Measurements from ENCODE around the gene PSMD1. TPM values are rescaled to one million over a fixed set of nuclear protein-coding genes. Genes with fewer than 3 reads are reported as not detected.

The PSMD1 gene
- total and polyA plus RNA-seq, 2 of the 8 experiments (the other 6 are each of a cell fraction or from before 2014, with no cell fraction given): 179 to 272 TPM

- Histone ChIP-seq H2AK5ac (ENCODE audit: low read depth, low read length) (no peak overlapping the region), H2AFZ (ENCODE audit: low read length) (no peak overlapping the region), H3K9ac (replicated peaks in 1 of 4; ENCODE audit: extremely low read depth in 1 of 4, low read depth in 3 of 4, low read length in 3 of 4) (no peak overlapping the region), H3K23ac (ENCODE audit: insufficient read length) (no peak overlapping the region), H3K4me2 (ENCODE audit: insufficient read depth in 1 of 2, low read depth in 2 of 2, low read length in 2 of 2) (no peak overlapping the region), H3K79me2 (ENCODE audit: control insufficient read depth in 1 of 2, insufficient read depth in 2 of 2, low read length in 2 of 2) (no peaks in the 10 kb centered on the region), H4K8ac (ENCODE audit: extremely low read depth, insufficient read depth, low read length) (no peak overlapping the region), H2BK12ac (ENCODE audit: low read depth, low read length) (no peak overlapping the region), H3K4me3 (ENCODE audit: extremely low read depth in 1 of 4, insufficient read depth in 2 of 4, low read depth in 3 of 4, low read length in 4 of 4) (no peak overlapping the region), H3K27ac (ENCODE audit: low read depth, low read length) (no peak overlapping the region), H3K79me1 (ENCODE audit: low read depth, low read length) (no peaks in the 10 kb centered on the region), H3K23me2 (ENCODE audit: low read depth, low read length) (no peaks in the 10 kb centered on the region), H4K91ac (replicated peaks; ENCODE audit: insufficient read length, low read length) (no peak overlapping the region), H3K9me3 (ENCODE audit: insufficient read depth in 2 of 2, low read depth in 1 of 2, low read length in 1 of 2) (no peaks in the 10 kb centered on the region), H4K20me1 (replicated peaks in 1 of 2; ENCODE audit: control insufficient read depth in 1 of 2, insufficient read depth in 2 of 2, low read length in 2 of 2) (no peaks in the 10 kb centered on the region), H2BK15ac (ENCODE audit: low read length) (no peak overlapping the region), H3K4me1 (replicated peaks in 1 of 4; ENCODE audit: control insufficient read depth in 3 of 4, insufficient read depth in 4 of 4, low read length in 3 of 4) (peaks cover 0 to 8% (median 5%) of the 10 kb centered on the region in 4 experiments; a peak in 5 of 7 replicates), H3K4ac (replicated peaks; ENCODE audit: insufficient read length, low read depth, low read length) (no peak overlapping the region), H2BK20ac (ENCODE audit: low read length) (no peak overlapping the region), H3K14ac (ENCODE audit: insufficient read length) (no peak overlapping the region), H3K36me3 (ENCODE audit: control insufficient read depth in 2 of 4, insufficient read depth in 4 of 4, low read length in 3 of 4) (no peaks in the 10 kb centered on the region), H3K56ac (replicated peaks; ENCODE audit: insufficient read length, low read depth, low read length) (no peak overlapping the region), H2BK5ac (ENCODE audit: low read depth, low read length) (no peak overlapping the region), H3K18ac (ENCODE audit: extremely low read depth, low read length) (no peak overlapping the region), H2BK120ac (replicated peaks; ENCODE audit: low read depth, low read length) (no peak overlapping the region), H3K27me3 (replicated peaks in 1 of 4; ENCODE audit: control insufficient read depth in 3 of 4, extremely low read depth in 1 of 4, insufficient read depth in 3 of 4, low read length in 3 of 4) (no peaks in the 10 kb centered on the region; a peak in 2 of 7 replicates), H4K5ac (ENCODE audit: insufficient read length, low read depth, low read length) (no peak overlapping the region)
- FAIRE-seq: no peak
- 71% methylated on average over 3 of the region's 3 CpGs; no CpG with 5 or more reads in 1 of the 2 experiments for WGBS, 2 experiments (ENCODE audit: extremely low coverage in 1 of 2, insufficient coverage in 1 of 2, insufficient read length in 1 of 2, insufficient replicate concordance in 2 of 2, low coverage in 1 of 2, low lambda C conversion rate in 2 of 2, missing lambda C conversion rate in 1 of 2)
- POLR2A ChIA-PET (ENCODE audit: partially characterized antibody): no interaction called here
- no peak for DNase-seq (ENCODE audit: low read depth in 1 of 2, low spot score in 2 of 2)
- CTCF ChIA-PET (ENCODE audit: partially characterized antibody): interaction anchor here (1.0 to 1.5 kb wide), 4 partner anchors 29 to 189 kb away, joined by 3 to 4 read pairs (median 3); partner anchors contain the start of gene PSMD1
- TF ChIP-seq HDAC6 (IDR thresholded peaks at IDR 0.05; ENCODE audit: low read depth, low read length) (no peak), HDAC2 (IDR thresholded peaks at IDR 0.05; ENCODE audit: borderline replicate concordance in 1 of 2, low read depth in 2 of 2, low read length in 2 of 2) (no peak), MAFK (IDR thresholded peaks at IDR 0.05; ENCODE audit: low read depth, low read length) (no peak)
Measured at GRCh38 chr2:231012463-231012862, 44.2 kb upstream of the PSMD1 start.
